Stimulated activated naive B cell treated with anti-CD40 and anti-IgM and Interleukin-4, amounts not matched to agents 10 μg/mL and 1 μg/mL and 100 μg/mL, for 72 hours (primary cell): ENCODE data around the gene LYRM4.

Experiments used
- ATAC-seq, 2 donors: fragments of 150-1000 bp; cut with Tn5 transposase; replicated peaks; 2 replicates each; pipeline ENCODE4 v1.10.0; 2021; ENCODE audit warnings: moderate library complexity in 1 of 2
- DNase-seq: peaks from one replicate; pipeline ENCODE4 v3.0.0; 2021
- H3K27ac Mint-ChIP-seq: one replicate; pipeline ENCODE4 v1.8.0; 2022; ENCODE audit warnings: mild to moderate bottlenecking, mixed read lengths
- H3K27me3 Mint-ChIP-seq, 2 donors: one replicate each; pipeline ENCODE4 v1.8.0; 2022; ENCODE audit warnings: mixed read lengths in 2 of 2
- H3K36me3 Mint-ChIP-seq, 2 donors: one replicate each; pipeline ENCODE4 v1.8.0; 2022; ENCODE audit warnings: mixed read lengths in 2 of 2, mild to moderate bottlenecking in 1 of 2
- H3K4me1 Mint-ChIP-seq, 2 donors: one replicate each; pipeline ENCODE4 v1.8.0; 2022; ENCODE audit warnings: mixed read lengths in 2 of 2, mild to moderate bottlenecking in 1 of 2
- H3K4me3 Mint-ChIP-seq, 2 donors: one replicate each; pipeline ENCODE4 v1.8.0; 2022; ENCODE audit warnings: mild to moderate bottlenecking in 2 of 2, mixed read lengths in 2 of 2, moderate library complexity in 1 of 2
- H3K9me3 Mint-ChIP-seq, 2 donors: one replicate each; pipeline ENCODE4 v1.8.0; 2022; ENCODE audit warnings: mixed read lengths in 2 of 2, mild to moderate bottlenecking in 1 of 2

Gene LYRM4

DNA sequence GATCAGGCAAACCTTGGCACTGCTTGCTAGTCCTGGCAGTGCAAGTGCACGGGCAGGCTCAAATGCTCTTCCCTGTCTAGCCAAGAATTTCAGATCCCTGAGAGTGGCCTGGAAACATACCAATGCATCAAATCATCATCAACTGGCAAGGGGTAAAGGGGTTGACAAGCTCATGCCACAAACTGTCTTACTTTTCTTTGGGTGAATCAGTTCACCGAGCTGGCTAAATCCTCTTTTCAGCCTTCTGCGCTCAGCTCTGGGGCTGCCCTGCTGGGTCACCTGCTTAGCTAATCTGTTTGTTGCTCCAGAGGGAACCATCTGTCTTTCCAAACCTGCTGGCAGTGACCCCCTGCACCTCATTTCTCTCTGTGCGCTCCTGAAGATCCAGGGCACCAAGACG is 59.5 kb downstream of the LYRM4 start:
- H3K4me3 Mint-ChIP-seq, result no peak overlapping the region
- ATAC-seq (no peak), DNase-seq (no peak)
- H3K27ac Mint-ChIP-seq, result no peak overlapping the region
- peaks cover 10 to 30% of the 10 kb centered on the region in 2 donors for H3K36me3 Mint-ChIP-seq
- H3K4me1 Mint-ChIP-seq, result peaks cover 0 to 2% of the 10 kb centered on the region in 2 donors
- no peaks in the 10 kb centered on the region for H3K27me3 Mint-ChIP-seq
- H3K9me3 Mint-ChIP-seq, result no peaks in the 10 kb centered on the region

- Mint-ChIP-seq H3K27me3 (no peaks in the 10 kb centered on the region), H3K4me3 (no peak overlapping the region), H3K4me1 (peaks cover 0 to 2% of the 10 kb centered on the region in 2 donors), H3K36me3 (peaks cover 19 to 36% of the 10 kb centered on the region in 2 donors), H3K9me3 (no peaks in the 10 kb centered on the region), H3K27ac (no peak overlapping the region)
- no peak for DNase-seq
- no peak for ATAC-seq
These were observed 61.0 kb downstream of the LYRM4 start for GRCh38 chr6:5199702-5200101.

GRCh38 chr6:5199283-5199682 is 61.5 kb downstream of the LYRM4 start:
- peaks cover 0 to 2% of the 10 kb centered on the region in 2 donors for H3K4me1 Mint-ChIP-seq
- H3K27ac Mint-ChIP-seq, result no peak overlapping the region
- DNase-seq, result no peak
- peaks cover 15 to 34% of the 10 kb centered on the region in 2 donors for H3K36me3 Mint-ChIP-seq
- no peaks in the 10 kb centered on the region for H3K9me3 Mint-ChIP-seq
- no peaks in the 10 kb centered on the region for H3K27me3 Mint-ChIP-seq
- no peak overlapping the region for H3K4me3 Mint-ChIP-seq
- no peak for ATAC-seq

GRCh38 chr6:5197084-5197483 is 63.7 kb downstream of the LYRM4 start:
- Mint-ChIP-seq H3K9me3 (no peaks in the 10 kb centered on the region), H3K36me3 (peaks cover 16 to 42% of the 10 kb centered on the region in 2 donors), H3K4me3 (no peak overlapping the region), H3K4me1 (peaks cover 0 to 2% of the 10 kb centered on the region in 2 donors), H3K27ac (no peak overlapping the region), H3K27me3 (no peaks in the 10 kb centered on the region)
- DNase-seq, result no peak
- ATAC-seq, result no peak

- H3K27ac Mint-ChIP-seq, result no peak overlapping the region
- no peak overlapping the region for H3K4me3 Mint-ChIP-seq
- no peaks in the 10 kb centered on the region for H3K27me3 Mint-ChIP-seq
- DNase-seq (no peak), ATAC-seq (no peak)
- peaks cover 7 to 10% of the 10 kb centered on the region in 2 donors for H3K4me1 Mint-ChIP-seq
- peaks cover 14 to 42% of the 10 kb centered on the region in 2 donors for H3K36me3 Mint-ChIP-seq
- H3K9me3 Mint-ChIP-seq, result no peaks in the 10 kb centered on the region
These were observed 68.5 kb downstream of the LYRM4 start for GRCh38 chr6:5192135-5192794.

DNA sequence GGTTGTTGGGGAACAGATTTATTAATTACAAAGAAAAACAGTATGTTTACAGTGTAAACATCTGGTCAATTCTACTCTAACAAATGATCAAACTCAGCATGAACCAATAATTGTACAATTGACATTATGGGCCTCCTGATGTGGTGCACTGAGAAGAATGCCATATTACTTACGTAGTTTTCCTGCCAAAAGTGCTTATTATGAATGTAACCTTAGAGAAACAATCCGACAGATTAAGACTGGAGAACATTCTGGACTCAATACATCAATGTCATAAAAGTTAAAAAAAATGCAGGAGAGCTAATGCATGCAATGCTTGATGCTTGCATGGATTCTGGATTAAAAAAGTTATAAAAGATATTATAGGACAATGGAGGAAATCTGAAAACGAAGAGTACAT is 69.0 kb downstream of the LYRM4 start:
- Mint-ChIP-seq H3K27me3 (no peaks in the 10 kb centered on the region), H3K4me1 (peaks cover 7 to 10% of the 10 kb centered on the region in 2 donors), H3K27ac (no peak overlapping the region), H3K36me3 (peaks cover 14 to 38% of the 10 kb centered on the region in 2 donors), H3K9me3 (no peaks in the 10 kb centered on the region), H3K4me3 (no peak overlapping the region)
- no peak for ATAC-seq
- no peak for DNase-seq

- ATAC-seq (peak; percentile 34 to 43), DNase-seq (no peak)
- Mint-ChIP-seq H3K27ac (no peak overlapping the region), H3K4me3 (no peak overlapping the region), H3K9me3 (no peaks in the 10 kb centered on the region), H3K36me3 (peaks cover 12 to 36% of the 10 kb centered on the region in 2 donors), H3K4me1 (peaks cover 7 to 10% of the 10 kb centered on the region in 2 donors), H3K27me3 (no peaks in the 10 kb centered on the region)
These were observed 69.5 kb downstream of the LYRM4 start for GRCh38 chr6:5191222-5191621.

DNA sequence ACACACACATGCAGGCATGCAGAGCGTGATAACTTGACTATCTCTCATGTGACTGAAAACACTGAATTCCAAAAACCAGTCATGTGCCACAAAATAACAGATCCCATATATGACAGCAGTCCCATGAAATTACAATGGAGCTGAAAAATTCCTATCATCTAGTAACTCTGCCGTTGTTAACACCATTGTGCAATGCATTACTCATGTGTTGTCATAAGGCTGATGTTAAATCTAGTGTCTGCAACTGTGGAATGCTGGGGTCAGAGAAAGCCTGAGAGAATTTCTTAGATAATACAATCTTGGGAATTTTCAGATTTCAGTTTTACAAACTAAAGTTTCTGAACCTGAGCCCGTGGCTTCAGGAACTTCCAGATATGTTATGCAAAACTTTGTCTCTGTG is 70.2 kb downstream of the LYRM4 start:
- Mint-ChIP-seq H3K4me3 (no peak overlapping the region), H3K27ac (no peak overlapping the region), H3K9me3 (no peaks in the 10 kb centered on the region), H3K27me3 (no peaks in the 10 kb centered on the region), H3K36me3 (peaks cover 13 to 36% of the 10 kb centered on the region in 2 donors), H3K4me1 (peaks cover 7 to 10% of the 10 kb centered on the region in 2 donors)
- ATAC-seq, result no peak
- no peak for DNase-seq

GRCh38 chr6:5188646-5189045 is 72.1 kb downstream of the LYRM4 start:
- H3K9me3 Mint-ChIP-seq, result no peaks in the 10 kb centered on the region
- H3K27me3 Mint-ChIP-seq, result no peaks in the 10 kb centered on the region
- peaks cover 12 to 39% of the 10 kb centered on the region in 2 donors for H3K36me3 Mint-ChIP-seq
- no peak for ATAC-seq
- peaks cover 7 to 10% of the 10 kb centered on the region in 2 donors for H3K4me1 Mint-ChIP-seq
- no peak overlapping the region for H3K27ac Mint-ChIP-seq
- no peak for DNase-seq
- H3K4me3 Mint-ChIP-seq, result no peak overlapping the region

GRCh38 chr6:5184878-5185277 is 75.9 kb downstream of the LYRM4 start:
- no peak for ATAC-seq
- peaks cover 26 to 34% of the 10 kb centered on the region in 2 donors for H3K36me3 Mint-ChIP-seq
- H3K27me3 Mint-ChIP-seq, result no peaks in the 10 kb centered on the region
- no peak overlapping the region for H3K4me3 Mint-ChIP-seq
- peaks cover 0 to 2% of the 10 kb centered on the region in 2 donors for H3K9me3 Mint-ChIP-seq
- peaks cover 5 to 8% of the 10 kb centered on the region in 2 donors for H3K4me1 Mint-ChIP-seq
- no peak for DNase-seq
- H3K27ac Mint-ChIP-seq, result no peak overlapping the region

GRCh38 chr6:5184218-5184617 is 76.5 kb downstream of the LYRM4 start:
- ATAC-seq (no peak), DNase-seq (no peak)
- Mint-ChIP-seq H3K9me3 (peaks cover 0 to 2% of the 10 kb centered on the region in 2 donors), H3K27me3 (no peaks in the 10 kb centered on the region), H3K27ac (no peak overlapping the region), H3K4me3 (no peak overlapping the region), H3K4me1 (peaks cover 8 to 11% of the 10 kb centered on the region in 2 donors), H3K36me3 (peaks cover 25 to 38% of the 10 kb centered on the region in 2 donors)

- peaks cover 25 to 35% of the 10 kb centered on the region in 2 donors for H3K36me3 Mint-ChIP-seq
- ATAC-seq, result no peak
- H3K9me3 Mint-ChIP-seq, result peaks cover 0 to 2% of the 10 kb centered on the region in 2 donors
- no peak overlapping the region for H3K4me3 Mint-ChIP-seq
- H3K27me3 Mint-ChIP-seq, result no peaks in the 10 kb centered on the region
- H3K4me1 Mint-ChIP-seq, result peaks cover 10 to 19% of the 10 kb centered on the region in 2 donors
- no peak overlapping the region for H3K27ac Mint-ChIP-seq
- DNase-seq, result no peak
These were observed 79.0 kb downstream of the LYRM4 start for GRCh38 chr6:5181510-5182317.

- Mint-ChIP-seq H3K4me1 (peaks cover 12 to 30% of the 10 kb centered on the region in 2 donors), H3K4me3 (no peak overlapping the region), H3K36me3 (peaks cover 19 to 30% of the 10 kb centered on the region in 2 donors), H3K9me3 (peaks cover 0 to 2% of the 10 kb centered on the region in 2 donors), H3K27ac (no peak overlapping the region), H3K27me3 (no peaks in the 10 kb centered on the region)
- DNase-seq, result no peak
- no peak for ATAC-seq
These were observed 80.1 kb downstream of the LYRM4 start for GRCh38 chr6:5180636-5181035.

- no peaks in the 10 kb centered on the region for H3K27me3 Mint-ChIP-seq
These were observed 80.8 kb downstream of the LYRM4 start for GRCh38 chr6:5179917-5180316.

GRCh38 chr6:5178806-5179205 is 81.9 kb downstream of the LYRM4 start:
- peaks cover 23 to 48% of the 10 kb centered on the region in 2 donors for H3K4me1 Mint-ChIP-seq
- DNase-seq, result no peak
- no peak overlapping the region for H3K27ac Mint-ChIP-seq
- H3K36me3 Mint-ChIP-seq, result peaks cover 16 to 21% of the 10 kb centered on the region in 2 donors
- no peak overlapping the region for H3K4me3 Mint-ChIP-seq
- H3K9me3 Mint-ChIP-seq, result peaks cover 0 to 2% of the 10 kb centered on the region in 2 donors
- H3K27me3 Mint-ChIP-seq, result no peaks in the 10 kb centered on the region
- no peak for ATAC-seq

More at GRCh38 chr6:5179917-5180316, 80.8 kb downstream of the LYRM4 start:
- Mint-ChIP-seq H3K4me1 (peaks cover 16 to 37% of the 10 kb centered on the region in 2 donors), H3K27ac (no peak overlapping the region), H3K36me3 (peaks cover 16 to 24% of the 10 kb centered on the region in 2 donors), H3K4me3 (no peak overlapping the region), H3K9me3 (peaks cover 0 to 2% of the 10 kb centered on the region in 2 donors)
- ATAC-seq (no peak), DNase-seq (no peak)
